ENCODE measurements around the gene GNG12. TPM values are rescaled to one million over a fixed set of nuclear protein-coding genes. Genes with fewer than 3 reads are reported as not detected.
A peak's percentile ranks its signal among the peaks of the same experiment; 100 is the strongest.

GNG12 gene
- total RNA-seq, 1 donor from 2014 or later = 33.9 TPM

DNA sequence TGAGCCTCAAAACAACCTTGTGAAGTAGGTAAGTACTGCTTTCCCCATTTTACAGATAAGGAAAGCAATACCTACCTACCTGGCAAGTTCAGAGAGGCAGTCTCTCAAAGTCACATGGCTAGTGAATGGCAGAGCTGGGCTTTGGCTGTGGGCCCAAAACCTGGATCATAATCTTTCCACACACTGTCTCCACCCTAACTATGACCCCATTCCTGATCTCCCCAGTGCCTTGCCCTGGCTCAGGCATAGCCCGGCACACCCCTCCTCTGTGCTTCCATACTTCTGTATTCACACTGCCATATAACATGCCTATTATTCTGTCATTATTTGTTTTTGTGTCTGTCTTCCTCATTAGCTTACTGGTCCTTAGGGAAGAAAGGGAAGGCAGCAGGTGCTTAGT is 15.9 kb downstream of the GNG12 start:
- H3K27me3 ChIP-seq (ENCODE audit: control insufficient read depth in 3 of 3, insufficient read depth in 3 of 3, low read length in 3 of 3) = no peaks in the 10 kb centered on the region
- no peak overlapping the region for H3K9ac ChIP-seq (ENCODE audit: low read depth in 1 of 3, low read length in 3 of 3)
- no peak overlapping the region for H3K4me3 ChIP-seq (ENCODE audit: low read length in 3 of 3)
- peaks cover 0 to 10% (median 4%) of the 10 kb centered on the region in 3 donors for H3K4me1 ChIP-seq (ENCODE audit: control insufficient read depth in 3 of 3, insufficient read depth in 3 of 3, low read length in 3 of 3)
- no peaks in the 10 kb centered on the region for H3K36me3 ChIP-seq (ENCODE audit: control insufficient read depth in 3 of 3, insufficient read depth in 3 of 3, low read length in 3 of 3)
- no peaks in the 10 kb centered on the region for H3K9me3 ChIP-seq (ENCODE audit: control insufficient read depth in 3 of 3, low read length in 3 of 3)
- H3K27ac ChIP-seq (ENCODE audit: low read depth, low read length) = no peak overlapping the region

DNA sequence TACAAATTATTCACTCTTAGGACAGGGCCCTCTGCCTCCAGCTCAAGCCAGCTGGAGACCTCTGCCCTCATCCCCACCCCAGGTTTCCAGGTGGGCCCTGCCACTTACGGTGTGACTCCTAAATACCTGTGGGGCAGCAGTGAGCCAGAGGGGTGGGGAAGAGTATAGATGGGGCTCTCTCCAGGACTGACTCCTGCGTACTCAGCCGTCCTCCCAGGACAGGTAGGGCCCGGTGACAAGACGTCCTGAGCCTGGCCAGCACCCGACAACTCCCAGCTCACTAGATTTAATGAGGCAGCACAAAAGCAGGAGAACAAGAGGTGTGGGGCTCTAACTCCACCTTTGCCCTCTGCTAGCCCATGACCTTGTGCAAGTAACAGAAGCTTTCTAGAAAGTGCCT is 16.8 kb downstream of the GNG12 start:
- Histone ChIP-seq H3K36me3 (ENCODE audit: control insufficient read depth in 3 of 3, insufficient read depth in 3 of 3, low read length in 3 of 3) (no peaks in the 10 kb centered on the region), H3K9ac (ENCODE audit: low read depth in 1 of 3, low read length in 3 of 3) (no peak overlapping the region), H3K9me3 (ENCODE audit: control insufficient read depth in 3 of 3, low read length in 3 of 3) (no peaks in the 10 kb centered on the region), H3K4me1 (ENCODE audit: control insufficient read depth in 3 of 3, insufficient read depth in 3 of 3, low read length in 3 of 3) (peaks cover 4 to 10% (median 4%) of the 10 kb centered on the region in 3 donors), H3K27me3 (ENCODE audit: control insufficient read depth in 3 of 3, insufficient read depth in 3 of 3, low read length in 3 of 3) (no peaks in the 10 kb centered on the region), H3K4me3 (ENCODE audit: low read length in 3 of 3) (no peak overlapping the region), H3K27ac (ENCODE audit: low read depth, low read length) (no peak overlapping the region)

DNA sequence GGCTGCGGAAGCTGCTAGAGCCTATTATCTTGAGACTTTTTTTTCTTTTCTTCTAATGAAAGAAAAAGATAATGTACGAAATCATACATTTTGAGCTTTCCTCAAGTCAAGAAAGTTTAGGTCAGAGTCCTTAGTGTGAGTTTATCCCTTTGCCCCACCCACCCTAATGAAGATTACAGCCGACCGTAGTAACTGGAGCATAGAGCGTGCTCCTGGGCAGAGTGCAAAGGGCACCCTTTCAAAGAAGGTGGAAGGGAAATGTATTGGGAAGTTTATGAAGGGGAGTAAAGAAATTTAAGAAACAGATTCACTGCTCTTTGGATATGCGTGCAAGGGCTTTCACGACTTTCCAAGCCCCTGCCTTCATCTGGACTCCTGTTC is 17.2 kb downstream of the GNG12 start:
- Histone ChIP-seq H3K36me3 (ENCODE audit: control insufficient read depth in 3 of 3, insufficient read depth in 3 of 3, low read length in 3 of 3) (no peaks in the 10 kb centered on the region), H3K4me1 (ENCODE audit: control insufficient read depth in 3 of 3, insufficient read depth in 3 of 3, low read length in 3 of 3) (peaks cover 4 to 10% (median 4%) of the 10 kb centered on the region in 3 donors), H3K27me3 (ENCODE audit: control insufficient read depth in 3 of 3, insufficient read depth in 3 of 3, low read length in 3 of 3) (no peaks in the 10 kb centered on the region), H3K27ac (ENCODE audit: low read depth, low read length) (no peak overlapping the region), H3K9me3 (ENCODE audit: control insufficient read depth in 3 of 3, low read length in 3 of 3) (no peaks in the 10 kb centered on the region), H3K9ac (ENCODE audit: low read depth in 1 of 3, low read length in 3 of 3) (no peak overlapping the region), H3K4me3 (ENCODE audit: low read length in 3 of 3) (no peak overlapping the region)

- H3K27ac ChIP-seq (ENCODE audit: low read depth, low read length) = no peak overlapping the region
- no peak overlapping the region for H3K4me3 ChIP-seq (ENCODE audit: low read length in 3 of 3)
- H3K4me1 ChIP-seq (ENCODE audit: control insufficient read depth in 3 of 3, insufficient read depth in 3 of 3, low read length in 3 of 3) = peaks cover 4 to 10% (median 4%) of the 10 kb centered on the region in 3 donors
- no peaks in the 10 kb centered on the region for H3K36me3 ChIP-seq (ENCODE audit: control insufficient read depth in 3 of 3, insufficient read depth in 3 of 3, low read length in 3 of 3)
- H3K9me3 ChIP-seq (ENCODE audit: control insufficient read depth in 3 of 3, low read length in 3 of 3) = no peaks in the 10 kb centered on the region
- H3K9ac ChIP-seq (ENCODE audit: low read depth in 1 of 3, low read length in 3 of 3) = no peak overlapping the region
- H3K27me3 ChIP-seq (ENCODE audit: control insufficient read depth in 3 of 3, insufficient read depth in 3 of 3, low read length in 3 of 3) = no peaks in the 10 kb centered on the region
Observed at GRCh38 chr1:67815303-67816094, 17.8 kb downstream of the GNG12 start.

- Histone ChIP-seq H3K27ac (ENCODE audit: low read depth, low read length) (peak overlapping the region; percentile 9), H3K9ac (ENCODE audit: low read depth in 1 of 3, low read length in 3 of 3) (no peak overlapping the region), H3K4me3 (ENCODE audit: low read length in 3 of 3) (peak overlapping the region in 1 of 3 donors; percentile 18)
Observed at GRCh38 chr1:67814121-67814772, 19.0 kb downstream of the GNG12 start.

DNA sequence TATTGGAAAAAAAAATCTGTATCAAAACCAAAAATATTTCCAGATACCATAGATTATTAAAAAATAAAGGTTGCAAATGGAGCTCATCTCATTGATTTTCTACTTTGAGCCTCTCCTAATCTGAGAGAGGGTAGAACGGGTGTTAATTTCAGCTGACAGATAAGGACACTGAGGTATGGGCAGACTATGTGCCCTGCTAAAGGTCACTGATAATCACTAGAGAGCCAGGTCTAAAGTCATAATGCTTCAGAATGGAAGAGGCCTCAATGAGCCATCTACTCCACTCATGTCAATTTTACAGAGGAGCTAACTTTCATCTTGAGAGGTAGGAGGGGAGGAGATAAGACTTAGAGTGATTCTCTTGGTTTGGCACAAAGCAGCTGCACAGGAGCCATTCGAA is 21.0 kb downstream of the GNG12 start:
- Histone ChIP-seq H3K9ac (ENCODE audit: low read depth in 1 of 3, low read length in 3 of 3) (no peak overlapping the region), H3K27ac (ENCODE audit: low read depth, low read length) (no peak overlapping the region), H3K9me3 (ENCODE audit: control insufficient read depth in 3 of 3, low read length in 3 of 3) (no peaks in the 10 kb centered on the region), H3K27me3 (ENCODE audit: control insufficient read depth in 3 of 3, insufficient read depth in 3 of 3, low read length in 3 of 3) (no peaks in the 10 kb centered on the region), H3K4me3 (ENCODE audit: low read length in 3 of 3) (no peak overlapping the region), H3K4me1 (ENCODE audit: control insufficient read depth in 3 of 3, insufficient read depth in 3 of 3, low read length in 3 of 3) (peaks cover 4 to 8% (median 4%) of the 10 kb centered on the region in 3 donors), H3K36me3 (ENCODE audit: control insufficient read depth in 3 of 3, insufficient read depth in 3 of 3, low read length in 3 of 3) (no peaks in the 10 kb centered on the region)

More at GRCh38 chr1:67814121-67814772, 19.0 kb downstream of the GNG12 start:
- Histone ChIP-seq H3K4me1 (ENCODE audit: control insufficient read depth in 3 of 3, insufficient read depth in 3 of 3, low read length in 3 of 3) (peaks cover 4 to 10% (median 4%) of the 10 kb centered on the region in 3 donors), H3K27me3 (ENCODE audit: control insufficient read depth in 3 of 3, insufficient read depth in 3 of 3, low read length in 3 of 3) (no peaks in the 10 kb centered on the region), H3K9me3 (ENCODE audit: control insufficient read depth in 3 of 3, low read length in 3 of 3) (no peaks in the 10 kb centered on the region), H3K36me3 (ENCODE audit: control insufficient read depth in 3 of 3, insufficient read depth in 3 of 3, low read length in 3 of 3) (no peaks in the 10 kb centered on the region)

GRCh38 chr1:67811781-67812180 is 21.5 kb downstream of the GNG12 start:
- H3K4me1 ChIP-seq (ENCODE audit: control insufficient read depth in 3 of 3, insufficient read depth in 3 of 3, low read length in 3 of 3) = peaks cover 4 to 8% (median 4%) of the 10 kb centered on the region in 3 donors
- no peak overlapping the region for H3K27ac ChIP-seq (ENCODE audit: low read depth, low read length)
- no peaks in the 10 kb centered on the region for H3K9me3 ChIP-seq (ENCODE audit: control insufficient read depth in 3 of 3, low read length in 3 of 3)
- H3K4me3 ChIP-seq (ENCODE audit: low read length in 3 of 3) = no peak overlapping the region
- no peaks in the 10 kb centered on the region for H3K36me3 ChIP-seq (ENCODE audit: control insufficient read depth in 3 of 3, insufficient read depth in 3 of 3, low read length in 3 of 3)
- H3K27me3 ChIP-seq (ENCODE audit: control insufficient read depth in 3 of 3, insufficient read depth in 3 of 3, low read length in 3 of 3) = no peaks in the 10 kb centered on the region
- H3K9ac ChIP-seq (ENCODE audit: low read depth in 1 of 3, low read length in 3 of 3) = no peak overlapping the region

DNA sequence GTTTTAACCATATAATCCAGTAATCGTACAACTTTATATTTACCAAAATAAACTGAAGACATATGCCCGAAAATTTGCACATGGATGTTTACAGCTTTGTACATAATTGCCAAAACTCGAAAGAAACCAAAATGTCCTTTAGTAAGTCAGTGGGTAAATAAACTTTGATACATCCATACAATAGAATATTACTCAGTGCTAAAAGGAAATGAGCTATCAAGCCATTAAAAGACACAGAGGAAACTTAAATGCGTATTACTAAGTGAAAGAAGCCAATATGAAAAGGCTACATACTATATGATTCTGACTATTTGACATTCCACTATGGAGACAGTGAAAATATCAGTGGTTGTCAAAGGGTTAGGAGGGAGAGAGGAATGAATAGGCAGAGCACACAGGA is 23.4 kb downstream of the GNG12 start:
- Histone ChIP-seq H3K27ac (ENCODE audit: low read depth, low read length) (no peak overlapping the region), H3K9me3 (ENCODE audit: control insufficient read depth in 3 of 3, low read length in 3 of 3) (no peaks in the 10 kb centered on the region), H3K9ac (ENCODE audit: low read depth in 1 of 3, low read length in 3 of 3) (no peak overlapping the region), H3K4me3 (ENCODE audit: low read length in 3 of 3) (no peak overlapping the region), H3K27me3 (ENCODE audit: control insufficient read depth in 3 of 3, insufficient read depth in 3 of 3, low read length in 3 of 3) (no peaks in the 10 kb centered on the region), H3K36me3 (ENCODE audit: control insufficient read depth in 3 of 3, insufficient read depth in 3 of 3, low read length in 3 of 3) (no peaks in the 10 kb centered on the region), H3K4me1 (ENCODE audit: control insufficient read depth in 3 of 3, insufficient read depth in 3 of 3, low read length in 3 of 3) (peaks cover 3 to 5% (median 4%) of the 10 kb centered on the region in 3 donors)

- H3K4me1 ChIP-seq (ENCODE audit: control insufficient read depth in 3 of 3, insufficient read depth in 3 of 3, low read length in 3 of 3) = peaks cover 6 to 18% (median 7%) of the 10 kb centered on the region in 3 donors
- H3K4me3 ChIP-seq (ENCODE audit: low read length in 3 of 3) = no peak overlapping the region
- no peaks in the 10 kb centered on the region for H3K9me3 ChIP-seq (ENCODE audit: control insufficient read depth in 3 of 3, low read length in 3 of 3)
- H3K9ac ChIP-seq (ENCODE audit: low read depth in 1 of 3, low read length in 3 of 3) = no peak overlapping the region
- no peak overlapping the region for H3K27ac ChIP-seq (ENCODE audit: low read depth, low read length)
- H3K36me3 ChIP-seq (ENCODE audit: control insufficient read depth in 3 of 3, insufficient read depth in 3 of 3, low read length in 3 of 3) = no peaks in the 10 kb centered on the region
- H3K27me3 ChIP-seq (ENCODE audit: control insufficient read depth in 3 of 3, insufficient read depth in 3 of 3, low read length in 3 of 3) = no peaks in the 10 kb centered on the region
Observed at GRCh38 chr1:67807282-67807681, 26.0 kb downstream of the GNG12 start.

DNA sequence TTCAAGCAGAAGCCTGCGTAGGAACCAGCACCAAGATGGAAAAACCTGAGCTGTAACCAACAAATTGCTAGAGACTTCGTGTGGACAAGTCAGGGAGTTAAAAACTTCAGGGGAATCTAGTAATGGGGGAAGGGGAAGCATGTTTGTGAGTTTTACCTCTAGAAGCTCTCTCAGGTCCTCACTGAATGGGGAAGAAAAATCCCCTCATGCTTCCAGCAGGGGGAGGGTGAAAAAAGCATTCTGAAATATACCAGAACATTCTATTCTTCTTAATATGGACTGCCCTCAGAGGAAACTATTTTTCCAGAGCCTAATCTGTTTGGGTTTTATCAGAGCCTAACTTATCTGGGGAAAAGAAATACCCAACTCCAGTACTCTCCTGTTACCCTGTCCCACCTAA is 28.6 kb downstream of the GNG12 start:
- H3K9me3 ChIP-seq (ENCODE audit: control insufficient read depth in 3 of 3, low read length in 3 of 3) = no peaks in the 10 kb centered on the region
- no peak overlapping the region for H3K9ac ChIP-seq (ENCODE audit: low read depth in 1 of 3, low read length in 3 of 3)
- no peak overlapping the region for H3K27ac ChIP-seq (ENCODE audit: low read depth, low read length)
- H3K4me1 ChIP-seq (ENCODE audit: control insufficient read depth in 3 of 3, insufficient read depth in 3 of 3, low read length in 3 of 3) = peaks cover 6 to 15% (median 7%) of the 10 kb centered on the region in 3 donors
- H3K36me3 ChIP-seq (ENCODE audit: control insufficient read depth in 3 of 3, insufficient read depth in 3 of 3, low read length in 3 of 3) = peaks cover 0 to 2% (median 0%) of the 10 kb centered on the region in 3 donors
- no peaks in the 10 kb centered on the region for H3K27me3 ChIP-seq (ENCODE audit: control insufficient read depth in 3 of 3, insufficient read depth in 3 of 3, low read length in 3 of 3)
- no peak overlapping the region for H3K4me3 ChIP-seq (ENCODE audit: low read length in 3 of 3)
